IMR-90 (cell line): ENCODE data around the gene CYB561D2. TPM values are rescaled to one million over a fixed set of nuclear protein-coding genes. Genes with fewer than 3 reads are reported as not detected.

ENCODE experiments used
- ATAC-seq: fragments of 200-7000 bp; cut with Tn5 transposase; 2 replicates; pipeline ENCODE4 v1.9.1; 2020; ENCODE audit warnings: low read depth, mild to moderate bottlenecking, moderate library complexity
- BruUV-seq: library from RNA; stranded (reverse); fragments of 400-500 nt; replicated peaks from 2 replicates; lab custom pipeline; 2021; lab: Mats Ljungman, UMichigan
- CTCF ChIA-PET: fragments of 300-600 bp; formaldehyde crosslinking; extraction: SDS; loops from one replicate; lab custom pipeline; 2021; ENCODE audit warnings: antibody characterized with exemption; lab: Yijun Ruan, JAX
- POLR2A ChIA-PET: fragments of 300-600 bp; sonication (Branson Sonifier 250); formaldehyde crosslinking; loops from one replicate; lab custom pipeline; 2022; ENCODE audit warnings: antibody characterized with exemption; ENCODE audit not compliant: unreplicated experiment; lab: Charles Lee
- DNase-seq: peaks from one replicate; pipeline ENCODE4 v3.0.0; 2013
- H2AFZ ChIP-seq: replicated peaks from 2 replicates; pipeline ENCODE3; 2013; ENCODE audit warnings: low read length, mild to moderate bottlenecking; ENCODE audit not compliant: poor library complexity
- H2AK5ac ChIP-seq: 2 replicates; pipeline ENCODE4 v1.6.1; 2013; ENCODE audit warnings: low read depth, low read length, inconsistent platforms
- H2AK9ac ChIP-seq: replicated peaks from 2 replicates; pipeline ENCODE3; 2013; ENCODE audit warnings: mild to moderate bottlenecking, low read depth, low read length, moderate library complexity; ENCODE audit not compliant: poor library complexity
- H2BK120ac ChIP-seq: 2 replicates; pipeline ENCODE4 v1.6.1; 2013; ENCODE audit warnings: low read depth, low read length, inconsistent platforms
- H2BK15ac ChIP-seq: 3 replicates; pipeline ENCODE4 v1.6.1; 2013; ENCODE audit warnings: low read depth, low read length, inconsistent platforms
- H2BK20ac ChIP-seq: 2 replicates; pipeline ENCODE4 v1.6.1; 2013; ENCODE audit warnings: low read depth, mild to moderate bottlenecking, inconsistent platforms, low read length, moderate library complexity
- H2BK5ac ChIP-seq: 2 replicates; pipeline ENCODE4 v1.6.1; 2013; ENCODE audit warnings: mild to moderate bottlenecking, low read depth, low read length, inconsistent platforms; ENCODE audit not compliant: poor library complexity, severe bottlenecking
- H3K14ac ChIP-seq: replicated peaks from 2 replicates; pipeline ENCODE4 v1.6.1; 2013; ENCODE audit warnings: low read depth, low read length, inconsistent platforms
- H3K18ac ChIP-seq: 2 replicates; pipeline ENCODE4 v1.6.1; 2013; ENCODE audit warnings: low read depth, low read length, control low read depth
- H3K23ac ChIP-seq: 2 replicates; pipeline ENCODE4 v1.6.1; 2013; ENCODE audit warnings: low read depth, low read length, inconsistent platforms
- H3K27ac ChIP-seq: 2 replicates; pipeline ENCODE4 v1.5.1; 2013; ENCODE audit warnings: mild to moderate bottlenecking, control low read depth, low read length; ENCODE audit not compliant: insufficient read depth
- H3K27me3 ChIP-seq: 2 replicates; pipeline ENCODE4 v1.6.1; 2013; ENCODE audit warnings: low read length; ENCODE audit not compliant: control insufficient read depth, insufficient read depth
- H3K36me3 ChIP-seq: 2 replicates; pipeline ENCODE4 v1.6.1; 2013; ENCODE audit warnings: low read length, mixed read lengths; ENCODE audit not compliant: control insufficient read depth, insufficient read depth
- H3K4ac ChIP-seq: 2 replicates; pipeline ENCODE4 v1.6.1; 2013; ENCODE audit warnings: low read depth, low read length, inconsistent platforms
- H3K4me1 ChIP-seq: 2 replicates; pipeline ENCODE4 v1.6.1; 2013; ENCODE audit warnings: low read length, mixed read lengths; ENCODE audit not compliant: control insufficient read depth, insufficient read depth
- H3K4me2 ChIP-seq: 2 replicates; pipeline ENCODE4 v1.6.1; 2013; ENCODE audit warnings: low read depth, mild to moderate bottlenecking, control low read depth, low read length, moderate library complexity
- H3K4me3 ChIP-seq: 2 replicates; pipeline ENCODE4 v1.5.1; 2013; ENCODE audit warnings: low read depth, mild to moderate bottlenecking, control low read depth, low read length, moderate library complexity; ENCODE audit not compliant: insufficient read depth
- H3K56ac ChIP-seq: 2 replicates; pipeline ENCODE4 v1.6.1; 2013; ENCODE audit warnings: low read length, inconsistent platforms; ENCODE audit not compliant: insufficient read depth; ENCODE audit errors: extremely low read depth
- H3K79me1 ChIP-seq, 2 experiments: 2 replicates each; pipeline ENCODE4 v1.6.1; 2013; ENCODE audit warnings: low read length in 2 of 2, inconsistent platforms in 1 of 2, low read depth in 1 of 2
- H3K9ac ChIP-seq: 2 replicates; pipeline ENCODE4 v1.6.1; 2013; ENCODE audit warnings: low read depth, low read length, control low read depth
- H3K9me1 ChIP-seq: 2 replicates; pipeline ENCODE4 v1.6.1; 2013; ENCODE audit warnings: low read length, inconsistent platforms; ENCODE audit not compliant: insufficient read depth
- H3K9me3 ChIP-seq: 2 replicates; pipeline ENCODE4 v1.6.1; 2013; ENCODE audit warnings: low read length; ENCODE audit not compliant: control insufficient read depth, insufficient read depth
- H4K20me1 ChIP-seq: 2 replicates; pipeline ENCODE4 v1.6.1; 2013; ENCODE audit warnings: low read length, inconsistent platforms; ENCODE audit not compliant: insufficient read depth
- H4K5ac ChIP-seq: 2 replicates; pipeline ENCODE4 v1.6.1; 2013; ENCODE audit warnings: mild to moderate bottlenecking, low read depth, low read length, control low read depth
- H4K8ac ChIP-seq, 2 experiments: 2 replicates each; pipeline ENCODE4 v1.6.1; 2013; ENCODE audit warnings: low read depth in 2 of 2, low read length in 2 of 2, control low read depth in 1 of 2, inconsistent platforms in 1 of 2
- H4K91ac ChIP-seq: 2 replicates; pipeline ENCODE4 v1.6.1; 2013; ENCODE audit warnings: low read depth, low read length, inconsistent platforms; ENCODE audit not compliant: insufficient read depth
- BHLHE40 ChIP-seq: fragments of 150-350 bp; IDR thresholded peaks from 2 replicates; pipeline ENCODE4 v1.6.1; 2016; ENCODE audit warnings: mild to moderate bottlenecking, low read depth, low read length
- CHD1 ChIP-seq: IDR thresholded peaks from 2 replicates; pipeline ENCODE4 v1.6.1; 2012; ENCODE audit warnings: low read depth, low read length, improper control_type of control experiment
- CTCF ChIP-seq: conservative IDR thresholded peaks from 2 replicates; pipeline ENCODE4 v1.5.1; 2012; ENCODE audit warnings: mild to moderate bottlenecking, low read depth, low read length, improper control_type of control experiment
- ELK1 ChIP-seq: fragments of 150-350 bp; IDR thresholded peaks from 2 replicates; pipeline ENCODE4 v1.6.1; 2016; ENCODE audit warnings: low read depth, mild to moderate bottlenecking, low read length, moderate library complexity, borderline replicate concordance
- FOS ChIP-seq: fragments of 150-350 bp; IDR thresholded peaks from 2 replicates; pipeline ENCODE4 v1.6.1; 2016; ENCODE audit warnings: low read depth, low read length
- NFE2L2 ChIP-seq: fragments of 150-350 bp; IDR thresholded peaks from 2 replicates; pipeline ENCODE4 v1.6.1; 2016; ENCODE audit warnings: low read depth, mild to moderate bottlenecking, low read length
- RAD21 ChIP-seq: IDR thresholded peaks from 2 replicates; pipeline ENCODE4 v1.6.1; 2012; ENCODE audit warnings: low read length, improper control_type of control experiment
- RCOR1 ChIP-seq: IDR thresholded peaks from 2 replicates; pipeline ENCODE4 v1.6.1; 2012; ENCODE audit warnings: mild to moderate bottlenecking, low read length, improper control_type of control experiment; ENCODE audit not compliant: insufficient replicate concordance
- WGBS, 2 experiments: methylation state at CpG; one replicate each; pipeline versions ENCODE4 v1.1.5 to v1.1.7; 2013; ENCODE audit warnings: missing lambda C conversion rate in 2 of 2; ENCODE audit not compliant: insufficient read length in 1 of 2; ENCODE audit errors: extremely low coverage in 2 of 2; 5-methylcytosine and 5-hydroxymethylcytosine counted together
- dilution Hi-C: fragments of 300-500 bp; cut with HindIII; formaldehyde crosslinking; loops from one replicate; pipeline ENCODE4 v1.14.3; 2018; ENCODE audit warnings: low sequenced_read_pairs; ENCODE audit not compliant: unreplicated experiment
- in situ Hi-C: fragments of 300-500 bp; cut with MboI; formaldehyde crosslinking; loops from 3 replicates; pipeline ENCODE4 v1.14.3; 2019; ENCODE audit warnings: low sequenced_read_pairs, inconsistent platforms, mixed read lengths
- intact Hi-C: fragments of 100-400 bp; cut with micrococcal nuclease; formaldehyde crosslinking; loops from 2 replicates; pipeline ENCODE4 v1.10.0; 2022
- polyA plus RNA-seq, 3 experiments: library from polyadenylated mRNA; depleted of rRNA; stranded (reverse); fragments of >200 nt; gene quantifications; 2 replicates each; pipeline ENCODE4 v1.2.3, GENCODE V29; 2012; ENCODE audit warnings: low replicate concordance in 1 of 3
- total RNA-seq: library from RNA; depleted of rRNA; stranded (reverse); fragments of >200 nt; gene quantifications from 2 replicates; pipeline ENCODE4 v1.2.3, GENCODE V29; 2012

Gene CYB561D2
- total and polyA plus RNA-seq, 2 of the 4 experiments (the other 2 are of a cell fraction) = 29.2 to 31.7 TPM

DNA sequence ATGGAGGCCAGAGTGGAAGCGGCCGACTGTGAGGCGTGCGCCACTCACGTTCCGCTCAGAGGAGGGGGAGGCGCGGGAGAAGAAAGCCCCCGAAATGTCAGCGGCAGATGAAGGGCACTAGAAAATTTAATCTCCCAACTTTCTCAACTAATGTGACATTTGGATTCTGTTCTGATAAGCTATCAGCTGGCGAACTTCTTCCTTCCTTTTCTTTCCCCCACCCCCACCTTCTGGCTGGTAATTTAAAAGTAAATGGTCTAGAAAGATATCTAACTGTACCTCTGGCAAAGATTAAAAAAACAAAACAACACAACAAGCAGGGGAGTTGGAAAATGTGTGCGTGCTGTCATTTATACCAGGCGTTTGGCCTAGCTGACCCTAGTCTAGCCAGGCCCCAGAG is 35.1 kb downstream of the CYB561D2 start:
- no peaks in the 10 kb centered on the region for H3K9me3 ChIP-seq
- no peaks in the 10 kb centered on the region for H4K20me1 ChIP-seq
- H3K79me1 ChIP-seq = no peaks in the 10 kb centered on the region
- H3K4ac ChIP-seq = no peak overlapping the region
- H3K4me3 ChIP-seq = no peak overlapping the region
- no peak overlapping the region for H2AK5ac ChIP-seq
- no peak overlapping the region for H3K18ac ChIP-seq
- dilution Hi-C loops = no loop called here
- no peak overlapping the region for H3K23ac ChIP-seq
- in situ Hi-C loops = no loop called here
- no peak for ATAC-seq
- H2BK15ac ChIP-seq = no peak overlapping the region
- H4K8ac ChIP-seq = no peak overlapping the region
- intact Hi-C loops = no loop called here
- WGBS, 2 experiments = no CpG with 5 or more reads among the region's 13 CpGs
- no peak for DNase-seq
- H2BK20ac ChIP-seq = no peak overlapping the region
- no peaks in the 10 kb centered on the region for H3K4me1 ChIP-seq
- H3K9ac ChIP-seq = no peak overlapping the region
- H2BK5ac ChIP-seq = no peak overlapping the region
- peaks cover 56% of the 10 kb centered on the region for H3K27me3 ChIP-seq
- H3K14ac ChIP-seq = no peak overlapping the region
- POLR2A ChIA-PET = no interaction called here
- no peak overlapping the region for H4K91ac ChIP-seq
- no TSS peak for BruUV-seq
- no peaks in the 10 kb centered on the region for H3K36me3 ChIP-seq
- CTCF ChIA-PET = no interaction called here
- H3K56ac ChIP-seq = no peak overlapping the region
- H2BK120ac ChIP-seq = no peak overlapping the region
- no peaks in the 10 kb centered on the region for H3K9me1 ChIP-seq
- H4K5ac ChIP-seq = no peak overlapping the region
- H3K27ac ChIP-seq = no peak overlapping the region
- H2AK9ac ChIP-seq = no peak overlapping the region
- H2AFZ ChIP-seq = no peak overlapping the region
- no peak overlapping the region for H3K4me2 ChIP-seq
- TF ChIP-seq FOS (no peak), RCOR1 (no peak), BHLHE40 (no peak), CHD1 (no peak), ELK1 (no peak), CTCF (no peak), RAD21 (no peak), NFE2L2 (no peak)
